ENCODE data around the gene PPTC7. TPM values are rescaled to one million over a fixed set of nuclear protein-coding genes. Genes with fewer than 3 reads are reported as not detected.
A peak's percentile ranks its signal among the peaks of the same experiment; 100 is the strongest.

Gene PPTC7
- total RNA-seq, 3 donors from 2014 or later = 32.2 to 34.8 (median 32.8) TPM

DNA sequence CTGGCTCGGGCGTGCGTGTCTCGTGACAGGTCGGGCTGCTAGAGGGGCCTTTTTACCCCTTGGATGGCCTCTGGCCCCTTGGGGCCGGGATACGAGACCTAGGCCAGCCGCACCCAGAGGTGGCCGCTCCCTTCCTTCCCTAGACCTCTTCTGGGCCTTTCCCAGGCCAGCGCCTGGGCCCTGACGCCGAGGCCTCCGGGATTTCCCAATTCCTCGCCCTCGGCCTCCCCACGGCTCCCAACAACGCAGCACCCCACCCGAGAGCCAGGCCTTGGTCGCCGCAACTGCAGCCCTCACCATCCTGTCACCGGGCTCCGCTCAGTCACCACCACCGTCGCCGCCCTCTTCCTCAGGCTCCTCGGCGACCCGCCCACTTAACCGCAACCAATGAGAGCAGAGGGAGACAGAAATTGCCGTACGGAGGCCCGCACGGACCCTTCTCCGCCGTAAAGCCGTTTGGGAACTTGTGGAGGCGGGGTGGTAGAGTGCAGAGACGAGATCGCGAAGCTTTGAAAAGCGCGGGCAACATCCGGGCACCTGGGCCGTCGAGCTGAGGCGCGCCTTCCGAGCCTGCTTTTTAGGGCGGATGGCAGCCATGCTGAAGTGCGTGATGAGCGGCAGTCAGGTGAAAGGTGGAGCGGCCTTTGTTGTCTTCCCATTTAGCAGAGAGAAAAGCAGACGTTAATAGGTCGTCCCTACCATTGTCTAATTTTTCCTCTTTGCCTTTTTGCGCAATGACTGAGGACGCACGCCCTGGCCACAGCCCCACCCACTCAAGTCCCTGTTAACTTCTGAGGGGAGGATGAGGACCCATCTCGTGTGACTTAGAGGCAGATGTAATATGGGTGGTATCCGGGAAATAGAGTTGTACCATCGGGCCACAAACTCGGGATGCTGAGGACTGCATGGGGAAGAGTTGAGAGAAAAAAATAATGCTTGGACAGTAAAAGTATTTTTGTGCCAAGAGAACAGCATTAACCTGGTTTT, 81.1 kb downstream of the PPTC7 start, which contains the start of the genes RAD9B and VPS29:
Gene RAD9B (plus strand): TSS at position 580 of the 987 bp plus-strand sequence. CDS start 7 bp downstream, at position 587.
Gene VPS29 (minus strand): TSS at position 360 of the 987 bp plus-strand sequence. CDS start 60 bp downstream, at position 300.
- DNase-seq (peak; percentile 99), ATAC-seq (peak; percentile 99)

GRCh38 chr12:110501399-110501751, 81.7 kb downstream of the PPTC7 start:
- Histone ChIP-seq H3K4me1 (ENCODE audit: low read depth) (peaks cover 13% of the 10 kb centered on the region), H3K4me3 (peak overlapping the region; percentile 86), H3K9me3 (no peaks in the 10 kb centered on the region), H3K36me3 (ENCODE audit: low read depth) (no peaks in the 10 kb centered on the region)
- no peak for TF ChIP-seq CTCF (IDR thresholded peaks at IDR 0.05)
- ATAC-seq = peak; percentile 60
- DNase-seq = peak in 2 of 3 donors; percentile 55 to 56
- intact Hi-C loops (cut with DNase I, micrococcal nuclease) = no loop called here

More for the DNA sequence above, 81.1 kb downstream of the PPTC7 start, which contains the start of the genes RAD9B and VPS29:
- Histone ChIP-seq H3K36me3 (ENCODE audit: low read depth) (no peaks in the 10 kb centered on the region), H3K9me3 (no peaks in the 10 kb centered on the region), H3K4me1 (ENCODE audit: low read depth) (peaks cover 13% of the 10 kb centered on the region), H3K4me3 (peak within 1 kb of the TSS; percentile 86)
- no peak for TF ChIP-seq CTCF (IDR thresholded peaks at IDR 0.05)
- intact Hi-C loops (cut with DNase I, micrococcal nuclease) = no loop called here

DNA sequence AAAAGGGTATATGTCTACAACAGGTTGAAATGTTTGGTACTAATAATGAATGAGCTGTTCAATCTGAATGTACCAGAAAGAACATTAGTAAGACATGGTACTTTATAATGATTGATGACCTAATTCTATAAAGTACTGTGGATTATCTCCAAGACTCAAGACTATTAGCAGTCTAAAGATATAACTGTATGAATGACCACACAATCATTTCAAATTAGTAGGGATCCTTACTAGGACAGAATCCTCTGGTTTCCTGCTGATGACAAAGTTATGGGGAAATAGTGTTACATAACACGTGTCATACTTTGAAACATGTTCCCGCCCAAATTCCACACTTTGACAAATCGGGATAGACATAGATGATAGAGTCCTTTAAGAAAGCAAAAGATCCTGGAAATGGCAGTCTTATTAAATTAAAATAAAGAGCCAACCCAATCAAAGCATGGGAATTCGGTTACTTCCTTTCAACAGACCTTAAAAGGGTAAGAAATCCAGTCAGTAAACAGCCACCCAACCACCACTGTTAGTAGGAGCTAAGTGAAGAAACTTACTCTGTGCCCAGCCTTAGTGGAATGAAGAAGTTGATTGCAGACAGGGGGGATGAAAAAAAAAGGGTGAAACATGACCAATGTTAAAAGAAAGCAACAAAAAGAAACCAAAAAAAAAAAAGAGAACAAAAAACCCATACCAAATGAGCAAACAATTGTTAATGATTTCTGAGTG, 84.0 kb downstream of the PPTC7 start:
- Histone ChIP-seq H3K4me1 (ENCODE audit: low read depth) (peaks cover 13% of the 10 kb centered on the region), H3K4me3 (no peak overlapping the region), H3K9me3 (no peaks in the 10 kb centered on the region), H3K36me3 (ENCODE audit: low read depth) (no peaks in the 10 kb centered on the region)
- no peak for TF ChIP-seq CTCF (IDR thresholded peaks at IDR 0.05)
- intact Hi-C loops (cut with DNase I, micrococcal nuclease) = no loop called here
- DNase-seq (no peak), ATAC-seq (no peak)

Other genes with a start within 250 kb of the PPTC7 start
- 10 to 100 TPM; 31.9 to 50.3 (median 32.8) TPM for gene ANAPC7, start 179.6 kb downstream of the PPTC7 start, total RNA-seq
- 100 to 1,000 TPM; 174 to 277 (median 265) TPM for gene ARPC3, start 133.0 kb downstream of the PPTC7 start, total RNA-seq
- gene GPN3, start 115.1 kb downstream of the PPTC7 start, total RNA-seq = 10 to 100 TPM in 2 of 3 donors, 1 to 10 TPM in 1; 9.0 to 15.8 (median 12.4) TPM
- gene FAM216A, start 114.5 kb downstream of the PPTC7 start, total RNA-seq = 1 to 10 TPM in 2 of 3 donors, not detected in 1; 1.9 to 4.4 TPM
- 100 to 1,000 TPM in 2 of 3 donors, 10 to 100 TPM in 1; 99.5 to 127 (median 121) TPM for gene VPS29, start 81.2 kb downstream of the PPTC7 start, total RNA-seq
- 1 to 10 TPM in 1 of 3 donors, under 1 TPM in 2; 0.26 to 1.6 (median 0.53) TPM for gene RAD9B, start 81.0 kb downstream of the PPTC7 start, total RNA-seq
- 10 to 100 TPM in 1 of 3 donors, 1 to 10 TPM in 2; 7.2 to 23.7 (median 8.2) TPM for gene TCTN1, start 30.8 kb upstream of the PPTC7 start, total RNA-seq
- gene HVCN1, start 105.8 kb upstream of the PPTC7 start, total RNA-seq = 1 to 10 TPM; 1.6 to 5.6 (median 3.5) TPM
- 100 to 1,000 TPM; 145 to 171 (median 161) TPM for gene PPP1CC, start 159.6 kb upstream of the PPTC7 start, total RNA-seq